OCI-LY7 (cell line): ENCODE data around the gene C1orf21. TPM values are rescaled to one million over a fixed set of nuclear protein-coding genes. Genes with fewer than 3 reads are reported as not detected.

Experiments used
- BruUV-seq: library from RNA; stranded (reverse); fragments of 400-500 nt; replicated peaks from 2 replicates; lab custom pipeline; 2021; lab: Mats Ljungman, UMichigan
- CTCF ChIA-PET: fragments of 300-600 bp; sonication (Branson Sonifier 250); formaldehyde crosslinking; loops from one replicate; lab custom pipeline; 2022; ENCODE audit warnings: antibody characterized with exemption; ENCODE audit not compliant: unreplicated experiment; lab: Charles Lee
- POLR2A ChIA-PET: fragments of 300-600 bp; sonication (Branson Sonifier 250); formaldehyde crosslinking; loops from one replicate; lab custom pipeline; 2022; ENCODE audit warnings: antibody characterized with exemption; lab: Charles Lee
- DNase-seq: peaks from one replicate; pipeline ENCODE4 v3.0.0-alpha.2; 2015; ENCODE audit warnings: low spot score
- H2AFZ ChIP-seq: fragments of 200-600 bp; sonication (generic), shearing (Covaris generic); 2 replicates; pipeline ENCODE4 v1.6.1; 2014; ENCODE audit warnings: mild to moderate bottlenecking, antibody characterized with exemption, low read length, moderate library complexity
- H3K27ac ChIP-seq: fragments of 200-600 bp; sonication (generic); 2 replicates; pipeline ENCODE4 v1.5.1; 2014; ENCODE audit warnings: mixed run types, low read depth, mild to moderate bottlenecking, moderate library complexity, low read length, inconsistent platforms; ENCODE audit not compliant: poor library complexity, severe bottlenecking
- H3K36me3 ChIP-seq: fragments of 200-600 bp; sonication (generic); 2 replicates; pipeline ENCODE4 v1.6.1; 2014; ENCODE audit warnings: mild to moderate bottlenecking, antibody characterized with exemption, low read length, moderate library complexity, mixed read lengths; ENCODE audit not compliant: insufficient read depth
- H3K4me1 ChIP-seq: fragments of 200-600 bp; sonication (generic); 2 replicates; pipeline ENCODE4 v1.5.1; 2014; ENCODE audit warnings: mild to moderate bottlenecking, low read length; ENCODE audit not compliant: insufficient read depth, poor library complexity, severe bottlenecking
- H3K4me2 ChIP-seq: fragments of 200-600 bp; sonication (generic); 2 replicates; pipeline ENCODE4 v1.6.1; 2014; ENCODE audit warnings: mild to moderate bottlenecking, low read length
- H3K4me3 ChIP-seq: fragments of 200-600 bp; sonication (generic); 2 replicates; pipeline ENCODE4 v1.5.1; 2014; ENCODE audit warnings: mild to moderate bottlenecking, low read depth, low read length; ENCODE audit not compliant: poor library complexity, severe bottlenecking
- H3K79me2 ChIP-seq: fragments of 200-600 bp; sonication (generic); 2 replicates; pipeline ENCODE4 v1.6.1; 2016; ENCODE audit warnings: low read depth, mild to moderate bottlenecking, low read length, moderate library complexity, mixed read lengths; ENCODE audit not compliant: insufficient read depth
- H3K9me2 ChIP-seq: fragments of 200-600 bp; sonication (generic); 2 replicates; pipeline ENCODE4 v1.6.1; 2016; ENCODE audit warnings: mild to moderate bottlenecking, low read length, mixed read lengths; ENCODE audit not compliant: insufficient read depth
- H3K9me3 ChIP-seq: fragments of 200-600 bp; sonication (generic); 2 replicates; pipeline ENCODE4 v1.6.1; 2014; ENCODE audit warnings: mild to moderate bottlenecking, mixed run types, low read length, mixed read lengths
- H4K20me1 ChIP-seq: fragments of 200-600 bp; sonication (generic); 2 replicates; pipeline ENCODE4 v1.6.1; 2014; ENCODE audit warnings: mild to moderate bottlenecking, antibody characterized with exemption, low read length, moderate library complexity, mixed read lengths; ENCODE audit not compliant: insufficient read depth
- CTCF ChIP-seq: fragments of 200-600 bp; sonication (generic); conservative IDR thresholded peaks from 2 replicates; pipeline ENCODE4 v1.5.1; 2014; ENCODE audit warnings: mild to moderate bottlenecking, antibody characterized with exemption, low read length, moderate library complexity, mixed read lengths
- EZH2phosphoT487 ChIP-seq: fragments of 200-600 bp; sonication (generic); IDR thresholded peaks from 2 replicates; pipeline ENCODE4 v1.6.1; 2018; ENCODE audit warnings: low read depth, borderline replicate concordance, mild to moderate bottlenecking, mixed run types, antibody characterized with exemption, low read length, moderate library complexity, mixed read lengths
- intact Hi-C: fragments of 100-400 bp; cut with micrococcal nuclease; formaldehyde crosslinking; loops from one replicate; pipeline ENCODE4 v1.10.0; 2022; ENCODE audit not compliant: unreplicated experiment
- total RNA-seq, 2 experiments: library from RNA; depleted of rRNA in 1 of 2; stranded (reverse); fragments of >200 nt in 1 of 2; shearing (Covaris generic) in 1 of 2; gene quantifications; 2 replicates each; pipeline ENCODE4 v1.2.3, GENCODE V29; 2014 to 2022

The C1orf21 gene
- total RNA-seq, 2 experiments from 2014 or later, result not detected

- Histone ChIP-seq H2AFZ (no peak overlapping the region), H3K27ac (no peak overlapping the region), H4K20me1 (no peaks in the 10 kb centered on the region), H3K4me2 (no peak overlapping the region), H3K4me1 (no peaks in the 10 kb centered on the region), H3K36me3 (no peaks in the 10 kb centered on the region), H3K79me2 (no peaks in the 10 kb centered on the region), H3K9me2 (no peaks in the 10 kb centered on the region), H3K4me3 (no peak overlapping the region), H3K9me3 (no peaks in the 10 kb centered on the region)
- DNase-seq, result no peak
- CTCF ChIA-PET, result no interaction called here
- intact Hi-C loops, result no loop called here
- no TSS peak for BruUV-seq
- POLR2A ChIA-PET, result interaction anchor here (0.6 to 1.2 kb wide), 4 partner anchors 9 to 1874 kb away, joined by 3 to 4 read pairs (median 3); no protein-coding TSS in a partner anchor
- TF ChIP-seq EZH2phosphoT487, result no peak
- no peak for TF ChIP-seq CTCF
Observed at GRCh38 chr1:184606786-184607185, 220.0 kb downstream of the C1orf21 start.

- Histone ChIP-seq H3K79me2 (no peaks in the 10 kb centered on the region), H3K27ac (no peak overlapping the region), H3K4me1 (no peaks in the 10 kb centered on the region), H3K9me2 (no peaks in the 10 kb centered on the region), H3K4me2 (no peak overlapping the region), H3K4me3 (no peak overlapping the region), H4K20me1 (no peaks in the 10 kb centered on the region), H3K9me3 (no peaks in the 10 kb centered on the region), H2AFZ (no peak overlapping the region), H3K36me3 (no peaks in the 10 kb centered on the region)
- no peak for DNase-seq
- intact Hi-C loops, result no loop called here
- TF ChIP-seq CTCF (no peak), EZH2phosphoT487 (no peak)
- POLR2A ChIA-PET, result no interaction called here
- CTCF ChIA-PET, result no interaction called here
- BruUV-seq, result no TSS peak
Observed at GRCh38 chr1:184608581-184608980, 221.8 kb downstream of the C1orf21 start.

GRCh38 chr1:184608990-184609389 lies 222.2 kb downstream of the C1orf21 start:
- ChIA-PET CTCF (no interaction called here), POLR2A (no interaction called here)
- DNase-seq, result no peak
- Histone ChIP-seq H3K9me3 (no peaks in the 10 kb centered on the region), H3K4me2 (no peak overlapping the region), H3K4me3 (no peak overlapping the region), H3K27ac (no peak overlapping the region), H2AFZ (no peak overlapping the region), H3K4me1 (no peaks in the 10 kb centered on the region), H3K79me2 (no peaks in the 10 kb centered on the region), H3K9me2 (no peaks in the 10 kb centered on the region), H3K36me3 (no peaks in the 10 kb centered on the region), H4K20me1 (no peaks in the 10 kb centered on the region)
- TF ChIP-seq EZH2phosphoT487 (no peak), CTCF (no peak)
- no TSS peak for BruUV-seq
- intact Hi-C loops, result no loop called here
